Neural progenitor cell (in vitro differentiated cells): Measurements from ENCODE around the gene POLR2H.

Experiments
- EZH2 ChIP-seq: fragments of 200-600 bp; sonication (generic); IDR thresholded peaks from 2 replicates; pipeline ENCODE4 v1.6.1; 2017; ENCODE audit warnings: antibody characterized with exemption, mild to moderate bottlenecking, moderate library complexity
- EZH2phosphoT487 ChIP-seq: fragments of 200-600 bp; sonication (generic); IDR thresholded peaks from 2 replicates; pipeline ENCODE4 v1.6.1; 2017; ENCODE audit warnings: antibody characterized with exemption
- TF ChIP-seq, protein P1 (sequence below): fragments of 200-600 bp; sonication (generic); IDR thresholded peaks from 2 replicates; pipeline ENCODE4 v1.5.1; 2017; ENCODE audit warnings: antibody characterized with exemption, mild to moderate bottlenecking

- TF ChIP-seq, protein P1, sequence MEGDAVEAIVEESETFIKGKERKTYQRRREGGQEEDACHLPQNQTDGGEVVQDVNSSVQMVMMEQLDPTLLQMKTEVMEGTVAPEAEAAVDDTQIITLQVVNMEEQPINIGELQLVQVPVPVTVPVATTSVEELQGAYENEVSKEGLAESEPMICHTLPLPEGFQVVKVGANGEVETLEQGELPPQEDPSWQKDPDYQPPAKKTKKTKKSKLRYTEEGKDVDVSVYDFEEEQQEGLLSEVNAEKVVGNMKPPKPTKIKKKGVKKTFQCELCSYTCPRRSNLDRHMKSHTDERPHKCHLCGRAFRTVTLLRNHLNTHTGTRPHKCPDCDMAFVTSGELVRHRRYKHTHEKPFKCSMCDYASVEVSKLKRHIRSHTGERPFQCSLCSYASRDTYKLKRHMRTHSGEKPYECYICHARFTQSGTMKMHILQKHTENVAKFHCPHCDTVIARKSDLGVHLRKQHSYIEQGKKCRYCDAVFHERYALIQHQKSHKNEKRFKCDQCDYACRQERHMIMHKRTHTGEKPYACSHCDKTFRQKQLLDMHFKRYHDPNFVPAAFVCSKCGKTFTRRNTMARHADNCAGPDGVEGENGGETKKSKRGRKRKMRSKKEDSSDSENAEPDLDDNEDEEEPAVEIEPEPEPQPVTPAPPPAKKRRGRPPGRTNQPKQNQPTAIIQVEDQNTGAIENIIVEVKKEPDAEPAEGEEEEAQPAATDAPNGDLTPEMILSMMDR: no peak
- TF ChIP-seq EZH2phosphoT487 (no peak), EZH2 (no peak)
These were observed 45.4 kb upstream of the POLR2H start for GRCh38 chr3:184315871-184316661.
